GM13977 (cell line): Measurements from ENCODE around the gene PLEKHG4B.

Experiments used
- DNase-seq: peaks from one replicate; pipeline ENCODE4 v3.0.0; 2012; ENCODE audit warnings: low spot score
- in situ Hi-C: fragments of 300-500 bp; cut with MboI; formaldehyde crosslinking; loops from one replicate; pipeline ENCODE4 v1.12.0; 2022; ENCODE audit warnings: low sequenced_read_pairs, low pct_unique_long_range_greater_than_20kb, mixed read lengths, inconsistent platforms; ENCODE audit not compliant: unreplicated experiment
- TF ChIP-seq, protein P1 (sequence below): IDR thresholded peaks from 2 replicates; pipeline ENCODE4 v1.5.1; 2012; ENCODE audit warnings: mild to moderate bottlenecking, control low read depth; ENCODE audit not compliant: insufficient read depth; ENCODE audit errors: extremely low read depth, missing control alignments

The PLEKHG4B gene

DNA sequence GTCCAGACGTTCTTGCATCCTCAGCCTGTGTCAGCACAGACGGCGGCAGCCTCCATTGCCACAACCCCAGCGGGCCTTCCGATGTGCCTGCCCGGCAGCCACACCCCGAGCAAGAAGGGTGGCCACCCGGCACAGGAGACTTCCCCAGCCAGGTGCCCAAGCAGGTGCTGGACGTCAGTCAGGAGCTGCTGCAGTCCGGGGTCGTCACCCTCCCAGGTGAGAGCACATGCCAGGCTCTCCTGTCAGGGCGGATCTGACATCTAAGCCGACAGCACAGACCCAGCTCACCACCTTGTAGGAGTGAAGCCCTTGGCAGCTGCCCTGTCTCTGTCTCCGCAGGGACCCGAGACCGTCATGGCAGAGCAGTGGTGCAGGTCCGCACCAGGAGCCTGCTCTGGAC, 51.1 kb downstream of the PLEKHG4B start:
- in situ Hi-C loops: no loop called here
- DNase-seq: no peak
- TF ChIP-seq, protein P1, sequence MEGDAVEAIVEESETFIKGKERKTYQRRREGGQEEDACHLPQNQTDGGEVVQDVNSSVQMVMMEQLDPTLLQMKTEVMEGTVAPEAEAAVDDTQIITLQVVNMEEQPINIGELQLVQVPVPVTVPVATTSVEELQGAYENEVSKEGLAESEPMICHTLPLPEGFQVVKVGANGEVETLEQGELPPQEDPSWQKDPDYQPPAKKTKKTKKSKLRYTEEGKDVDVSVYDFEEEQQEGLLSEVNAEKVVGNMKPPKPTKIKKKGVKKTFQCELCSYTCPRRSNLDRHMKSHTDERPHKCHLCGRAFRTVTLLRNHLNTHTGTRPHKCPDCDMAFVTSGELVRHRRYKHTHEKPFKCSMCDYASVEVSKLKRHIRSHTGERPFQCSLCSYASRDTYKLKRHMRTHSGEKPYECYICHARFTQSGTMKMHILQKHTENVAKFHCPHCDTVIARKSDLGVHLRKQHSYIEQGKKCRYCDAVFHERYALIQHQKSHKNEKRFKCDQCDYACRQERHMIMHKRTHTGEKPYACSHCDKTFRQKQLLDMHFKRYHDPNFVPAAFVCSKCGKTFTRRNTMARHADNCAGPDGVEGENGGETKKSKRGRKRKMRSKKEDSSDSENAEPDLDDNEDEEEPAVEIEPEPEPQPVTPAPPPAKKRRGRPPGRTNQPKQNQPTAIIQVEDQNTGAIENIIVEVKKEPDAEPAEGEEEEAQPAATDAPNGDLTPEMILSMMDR: no peak

GRCh38 chr5:144941-145340, 53.0 kb downstream of the PLEKHG4B start:
- TF ChIP-seq, protein P1: no peak
- in situ Hi-C loops: no loop called here
- DNase-seq: no peak

GRCh38 chr5:145585-146323, 53.8 kb downstream of the PLEKHG4B start:
- in situ Hi-C loops: no loop called here
- DNase-seq: no peak
- TF ChIP-seq, protein P1: no peak

DNA sequence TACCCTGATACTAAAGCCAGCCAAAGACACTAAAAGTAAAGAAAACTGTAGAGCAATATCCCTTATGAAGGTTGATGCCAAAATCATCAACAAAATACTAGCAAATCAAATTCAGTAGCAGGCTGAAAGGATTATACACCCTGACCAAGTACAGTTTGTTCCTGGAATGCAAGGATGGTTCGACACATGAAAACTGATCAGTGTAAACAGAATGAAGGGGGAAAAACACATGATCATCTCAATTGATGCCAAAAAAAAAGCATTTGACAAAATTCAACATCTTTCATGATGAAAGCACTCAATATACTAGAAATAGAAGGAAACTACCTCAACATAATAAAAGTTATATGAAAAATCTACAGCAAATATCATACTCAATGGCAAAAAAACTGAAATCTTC, 55.8 kb downstream of the PLEKHG4B start:
- no peak for DNase-seq
- in situ Hi-C loops: no loop called here
- TF ChIP-seq, protein P1: no peak

- in situ Hi-C loops: no loop called here
- DNase-seq: no peak
- TF ChIP-seq, protein P1: no peak
These were observed 57.9 kb downstream of the PLEKHG4B start for GRCh38 chr5:149745-150485.

- TF ChIP-seq, protein P1: no peak
- no peak for DNase-seq
- in situ Hi-C loops: no loop called here
These were observed 58.8 kb downstream of the PLEKHG4B start for GRCh38 chr5:150746-151145.
